Right kidney (tissue), 1 donor: ENCODE results near the gene CLEC10A.
"Not testable (repeated sequence)": the region's sequence is repeated elsewhere in the genome, so short reads cannot be mapped to it uniquely, and the experiment has no call there.

ENCODE experiments used
- DNase-seq: peaks from one replicate; pipeline ENCODE4 v3.0.0-alpha.2; 2016

Gene CLEC10A

GRCh38 chr17:7072406-7072805 is 7.6 kb downstream of the CLEC10A start:
- no peak for DNase-seq

DNA sequence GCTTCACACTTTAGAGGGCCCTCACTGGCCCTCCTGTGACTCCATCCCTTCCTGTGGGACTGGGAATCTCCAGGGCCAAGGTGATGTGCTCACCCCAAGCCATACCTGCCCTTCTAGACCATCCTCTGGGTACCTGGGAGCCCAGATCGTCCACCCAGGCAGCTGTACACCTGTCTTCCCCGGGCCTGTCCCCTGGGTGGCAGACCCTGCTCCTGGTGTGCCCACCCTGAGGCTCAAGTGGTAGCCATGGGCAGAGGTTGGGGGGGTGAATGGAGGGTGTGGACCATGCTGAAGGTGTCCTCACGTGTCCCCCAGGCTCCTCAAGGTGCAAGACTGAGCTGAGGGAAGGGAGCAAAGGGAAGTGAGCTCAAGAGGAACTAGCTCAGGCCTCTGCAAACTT is 9.3 kb downstream of the CLEC10A start:
- DNase-seq, result no peak

DNA sequence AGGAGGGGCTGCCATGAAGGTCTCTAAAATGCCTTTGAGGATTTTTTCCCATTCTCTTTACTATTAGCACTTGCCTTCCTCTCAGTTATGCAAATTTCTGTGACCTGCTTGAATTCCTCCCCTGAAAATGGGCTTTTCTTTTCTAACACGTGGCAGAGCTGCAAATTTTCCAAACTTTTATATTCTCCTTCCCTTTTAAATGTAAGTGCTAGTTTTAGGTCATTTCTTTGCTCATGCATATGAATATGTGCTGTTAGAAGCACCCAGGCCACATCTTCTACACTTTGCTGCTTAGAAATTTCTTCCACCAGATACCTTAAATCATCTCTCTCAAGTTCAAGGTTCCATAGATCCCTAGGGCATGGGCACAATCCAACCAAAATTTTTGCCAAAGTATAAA is 11.8 kb downstream of the CLEC10A start:
- no peak for DNase-seq

GRCh38 chr17:7067198-7067597 is 12.9 kb downstream of the CLEC10A start:
- no peak for DNase-seq

GRCh38 chr17:7064261-7064660 is 15.8 kb downstream of the CLEC10A start:
- no peak for DNase-seq

GRCh38 chr17:7063518-7064094 is 16.4 kb downstream of the CLEC10A start:
- no peak for DNase-seq

DNA sequence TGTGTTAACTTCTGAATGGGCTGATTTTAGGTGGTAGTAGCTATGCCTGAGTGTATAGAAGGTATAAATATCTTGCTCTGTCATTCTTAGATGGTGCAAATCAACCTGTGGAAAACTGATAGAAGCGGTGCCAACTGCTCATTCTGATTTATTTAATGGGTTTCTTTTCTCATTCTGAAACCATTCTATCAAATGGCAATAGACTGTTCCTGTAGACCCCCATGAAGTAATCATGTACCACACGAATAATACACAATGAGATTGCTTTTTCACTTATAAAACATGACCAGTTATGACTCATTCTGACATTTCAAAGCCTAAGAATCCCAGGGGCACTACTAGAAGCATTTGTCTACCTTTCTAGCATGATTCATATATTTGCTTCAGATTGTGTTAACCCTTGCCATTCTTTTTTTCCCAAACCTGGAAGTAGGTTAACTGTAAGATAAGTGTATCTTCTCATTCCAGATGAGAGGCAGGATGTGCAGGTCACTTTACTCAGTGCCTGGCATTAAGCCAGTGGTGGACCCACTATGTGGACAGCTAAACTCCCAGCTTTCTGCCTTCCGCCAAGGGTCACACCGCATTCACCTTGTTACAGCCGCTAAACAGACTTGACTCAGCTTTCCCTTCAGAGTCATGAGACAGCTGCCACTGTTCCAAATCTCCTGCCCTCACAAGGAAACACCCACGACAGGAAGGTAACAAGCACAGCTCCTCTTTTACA is 19.7 kb downstream of the CLEC10A start:
- no peak for DNase-seq

DNA sequence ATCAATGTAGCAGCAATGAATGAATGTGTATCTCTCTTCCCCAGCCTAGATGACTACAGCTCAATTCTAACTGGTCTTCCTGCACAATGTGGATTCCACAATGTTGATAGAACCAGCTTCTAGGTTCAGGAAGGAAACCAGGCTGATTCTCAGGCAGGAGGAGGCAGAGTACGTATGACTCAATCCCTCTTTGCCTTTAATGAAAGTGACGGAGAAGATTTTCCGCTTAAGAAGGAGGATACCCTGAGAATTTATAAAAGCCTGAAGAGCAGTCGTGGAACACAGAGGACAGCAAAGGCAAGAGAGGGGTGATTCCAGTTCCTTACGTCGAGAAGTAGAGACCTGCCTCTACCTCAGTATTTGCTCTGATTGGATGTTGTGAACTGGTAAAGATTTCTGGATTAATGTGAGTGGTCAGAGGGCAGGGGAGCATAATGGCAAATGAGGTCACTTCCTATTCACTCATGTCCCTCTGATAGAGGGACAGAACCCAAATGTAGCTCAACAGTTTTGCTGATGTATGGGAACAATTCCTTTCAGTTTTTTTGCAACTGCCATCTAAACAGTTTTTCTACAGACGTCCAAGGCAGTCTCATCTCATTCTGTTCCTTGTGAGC is 21.1 kb downstream of the CLEC10A start:
- no peak for DNase-seq

DNA sequence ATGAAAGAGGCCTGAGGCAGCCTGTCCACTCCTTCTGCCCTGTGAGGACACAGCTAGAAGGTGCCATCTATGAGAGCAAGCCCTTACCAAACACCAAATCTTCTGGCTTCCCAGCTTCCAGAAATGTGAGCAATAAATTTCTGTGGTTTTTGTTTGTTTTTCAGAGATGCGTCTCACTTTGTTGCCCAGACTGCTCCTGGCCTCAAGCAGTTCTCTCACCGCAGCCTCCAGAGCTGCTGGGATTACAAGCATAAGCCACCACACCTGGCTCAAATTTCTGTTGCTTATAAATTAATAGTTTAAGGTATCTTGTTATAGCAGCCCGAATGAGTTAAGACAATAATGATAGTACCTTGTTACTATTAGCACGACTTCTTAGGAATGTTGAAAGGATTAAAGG is 23.7 kb downstream of the CLEC10A start:
- DNase-seq, result no peak

- DNase-seq, result not testable (repeated sequence)
These were observed 29.5 kb downstream of the CLEC10A start for GRCh38 chr17:7050583-7050982.

GRCh38 chr17:7048968-7049367 is 31.1 kb downstream of the CLEC10A start:
- DNase-seq, result no peak

DNA sequence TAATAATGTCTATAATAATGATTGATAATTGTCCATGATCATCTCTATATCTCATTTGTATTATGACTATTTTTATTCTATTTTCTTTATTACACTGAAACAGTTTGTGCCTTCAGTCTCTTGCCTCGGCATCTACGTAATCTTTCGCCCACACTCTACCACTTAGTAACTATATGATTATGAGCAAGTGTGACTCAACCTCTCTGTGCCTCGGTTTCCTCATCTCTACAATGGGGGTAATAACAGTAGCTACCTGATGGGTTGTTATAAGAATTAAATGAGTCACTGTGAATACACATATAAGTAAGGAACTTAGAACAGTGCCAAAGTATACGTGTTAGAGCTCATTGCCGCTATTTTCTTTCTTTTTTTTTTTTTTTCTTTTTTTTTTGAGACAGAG is 32.5 kb downstream of the CLEC10A start:
- no peak for DNase-seq

DNA sequence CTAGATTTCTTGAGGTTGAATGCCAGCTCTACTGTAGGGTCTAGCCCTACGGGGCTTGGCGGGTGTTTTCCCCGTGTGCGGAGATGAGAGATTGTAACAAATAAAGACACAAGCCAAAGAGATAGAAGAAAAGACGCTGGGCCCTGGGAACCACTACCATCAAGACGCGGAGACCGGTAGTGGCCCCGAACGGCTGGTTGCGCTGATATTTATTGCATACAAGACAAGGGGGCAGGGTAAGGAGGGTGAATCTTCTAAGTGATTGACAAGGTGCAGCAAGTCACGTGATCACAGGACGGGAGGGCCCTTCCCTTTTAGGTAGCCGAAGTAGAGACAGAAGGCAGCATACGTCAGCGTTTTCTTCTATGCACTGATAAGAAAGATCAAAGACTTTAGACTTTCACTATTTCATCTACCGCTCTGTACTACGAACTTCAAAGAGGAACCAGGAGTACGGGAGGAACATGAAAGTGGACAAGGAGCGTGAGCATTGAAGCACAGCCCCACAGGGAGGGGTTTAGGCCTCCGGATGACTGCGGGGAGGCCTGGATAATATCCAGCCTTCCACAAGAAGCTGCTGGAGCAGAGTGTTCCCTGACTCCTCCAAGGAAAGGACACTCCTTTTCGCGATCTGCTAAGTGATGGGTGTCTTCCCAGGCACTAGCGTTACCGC is 33.2 kb downstream of the CLEC10A start:
- DNase-seq, result peak; percentile 40

DNA sequence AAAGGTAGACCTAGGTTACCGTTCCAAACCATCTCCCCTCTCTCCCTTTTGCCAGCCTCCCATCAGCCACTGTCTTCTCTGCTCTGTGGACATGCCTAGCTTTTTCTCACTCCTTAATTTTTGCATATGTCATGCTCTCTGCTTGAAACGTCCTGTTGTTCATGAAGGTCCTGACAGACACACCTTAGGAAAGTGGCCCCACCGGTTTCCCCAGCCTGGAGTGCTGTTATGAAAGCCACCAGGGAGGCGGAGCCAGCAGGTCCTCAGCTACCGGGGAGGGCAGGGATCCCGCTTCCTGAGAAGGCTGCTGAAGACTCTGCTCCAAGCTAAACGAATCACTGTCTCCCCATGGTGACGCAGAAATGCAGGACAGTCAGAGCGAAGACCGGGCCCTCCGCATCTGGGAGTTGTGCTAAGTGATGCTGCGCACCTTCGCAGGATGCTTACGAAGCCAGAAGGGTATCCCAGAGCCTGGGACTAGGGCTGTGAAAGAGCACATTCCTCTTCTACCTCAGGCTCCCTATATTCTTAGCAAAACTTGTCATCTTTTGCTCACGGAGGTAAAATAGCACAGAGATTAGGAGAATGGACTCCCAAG is 33.8 kb downstream of the CLEC10A start:
- DNase-seq, result peak; percentile 67

GRCh38 chr17:7045492-7046126 is 34.4 kb downstream of the CLEC10A start:
- DNase-seq, result peak; percentile 35

- DNase-seq, result peak; percentile 67
These were observed 36.4 kb downstream of the CLEC10A start, which contains the start of gene SLC16A11 for GRCh38 chr17:7043497-7044198. SLC16A11 (minus strand) TSS chr17:7044092; CDS start chr17:7043513, 579 bp downstream.

- peak; percentile 46 for DNase-seq
These were observed 36.9 kb downstream of the CLEC10A start for GRCh38 chr17:7043182-7043496.

DNA sequence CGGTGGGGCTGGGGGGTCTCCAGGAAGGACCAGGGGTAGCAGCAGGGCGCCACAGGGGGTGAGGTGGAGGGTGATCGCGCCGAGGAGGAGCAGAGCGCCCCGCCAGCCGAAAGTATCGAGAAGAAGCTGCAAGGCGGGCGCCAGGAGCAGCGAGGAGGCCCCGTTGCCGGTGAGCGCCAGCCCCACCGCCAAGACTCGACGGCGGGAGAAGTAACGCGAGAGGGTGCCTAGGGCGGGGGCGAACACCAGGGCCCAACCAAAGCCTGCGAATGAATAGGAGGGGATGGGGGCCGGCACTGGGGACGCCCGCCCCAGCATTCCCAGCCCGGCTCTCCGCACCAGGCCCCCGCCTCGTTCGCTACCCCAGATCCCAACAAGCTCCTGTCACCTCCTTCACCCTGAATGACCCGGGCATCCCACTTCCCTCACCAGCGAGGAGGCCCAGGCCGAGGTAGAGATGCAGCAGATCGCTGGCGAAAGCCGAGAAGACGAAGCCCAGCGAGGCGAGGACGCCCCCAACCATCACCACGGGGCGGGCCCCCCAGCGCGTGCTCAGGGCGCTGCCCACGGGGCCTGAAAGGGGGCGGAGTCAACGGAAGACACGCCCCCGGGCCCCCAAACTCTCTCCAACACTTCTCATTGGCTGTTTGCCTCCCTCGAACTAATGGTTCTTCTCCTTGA is 37.4 kb downstream of the CLEC10A start:
- DNase-seq, result peak; percentile 52

GRCh38 chr17:7041607-7042500 is 38.2 kb downstream of the CLEC10A start:
- peak; percentile 49 for DNase-seq

GRCh38 chr17:7039832-7040231 is 40.2 kb downstream of the CLEC10A start:
- DNase-seq, result no peak
